ENCODE results near the gene COX15.
"Not testable (repeated sequence)": the region's sequence is repeated elsewhere in the genome, so short reads cannot be mapped to it uniquely, and the experiment has no call there.

Gene COX15

DNA sequence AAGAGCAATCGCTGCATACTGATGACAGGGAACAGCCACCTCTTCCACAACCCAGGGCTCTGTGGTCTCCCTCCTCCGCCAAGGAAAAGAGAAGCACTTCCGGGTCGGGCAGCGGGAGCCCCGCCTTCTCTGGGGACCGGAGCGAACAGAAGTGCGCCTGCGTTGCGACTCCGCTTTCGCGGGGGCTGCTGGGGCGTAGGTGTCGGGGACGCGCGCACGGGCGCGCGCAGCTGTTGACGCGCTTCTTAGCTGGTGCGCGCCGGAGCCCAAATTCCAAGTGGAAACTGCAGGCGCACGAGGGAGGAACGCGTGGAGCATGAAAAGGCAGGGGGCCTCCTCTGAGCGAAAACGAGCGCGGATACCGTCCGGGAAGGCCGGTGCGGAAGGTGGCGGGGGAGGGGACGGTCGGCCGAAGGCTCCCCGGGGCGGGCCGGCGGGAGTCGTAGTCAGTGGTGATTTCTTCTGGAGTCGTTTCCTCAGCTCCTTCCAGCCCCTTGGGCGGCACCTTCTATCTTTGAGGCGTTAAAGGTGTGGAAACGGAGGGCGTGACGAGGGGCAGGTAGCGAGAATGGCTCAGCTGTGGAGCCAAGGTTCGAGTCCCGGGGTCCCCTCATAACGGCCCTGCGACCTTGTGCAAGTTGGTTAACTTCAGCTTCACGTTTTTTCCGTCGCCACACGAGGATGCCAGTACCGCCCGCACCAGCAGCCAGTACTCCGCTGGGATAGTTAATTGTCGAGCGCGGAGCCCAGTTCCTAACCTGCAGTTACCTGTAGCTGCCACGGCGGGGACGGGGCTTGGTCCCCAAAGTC is at the start of gene COX15, which contains the start of gene CUTC:
Gene COX15 (minus strand): TSS at position 95 of the 810 bp plus-strand sequence. CDS start 78 bp downstream, at position 17.
Gene CUTC (plus strand): TSS at position 202 of the 810 bp plus-strand sequence. CDS start 115 bp downstream, at position 317.
- FAIRE-seq (peak; percentile 66), DNase-seq (ENCODE audit: low spot score) (peak; percentile 99)

DNA sequence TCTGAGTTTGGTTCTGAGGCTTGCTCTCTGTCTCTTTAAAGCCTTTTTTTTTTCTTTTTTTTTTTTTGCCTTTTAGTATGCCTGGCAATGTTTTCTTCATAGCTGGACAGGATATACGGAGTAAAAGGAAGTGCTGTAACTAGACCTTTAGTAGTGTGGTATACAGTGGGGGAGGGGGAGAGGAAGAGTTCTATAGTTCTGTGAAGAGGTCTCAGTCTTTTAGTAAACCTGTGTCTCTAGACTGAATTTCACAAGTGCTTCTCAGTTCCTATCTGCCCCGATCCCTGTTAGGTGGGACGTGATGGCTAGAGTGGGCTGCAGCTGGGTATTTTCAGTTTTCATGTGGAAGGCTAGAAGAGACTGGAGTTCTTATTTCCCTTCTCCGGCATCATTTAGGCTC is 47.4 kb upstream of the COX15 start:
- DNase-seq (ENCODE audit: low spot score) (peak; percentile 41), FAIRE-seq (peak; percentile 5)

DNA sequence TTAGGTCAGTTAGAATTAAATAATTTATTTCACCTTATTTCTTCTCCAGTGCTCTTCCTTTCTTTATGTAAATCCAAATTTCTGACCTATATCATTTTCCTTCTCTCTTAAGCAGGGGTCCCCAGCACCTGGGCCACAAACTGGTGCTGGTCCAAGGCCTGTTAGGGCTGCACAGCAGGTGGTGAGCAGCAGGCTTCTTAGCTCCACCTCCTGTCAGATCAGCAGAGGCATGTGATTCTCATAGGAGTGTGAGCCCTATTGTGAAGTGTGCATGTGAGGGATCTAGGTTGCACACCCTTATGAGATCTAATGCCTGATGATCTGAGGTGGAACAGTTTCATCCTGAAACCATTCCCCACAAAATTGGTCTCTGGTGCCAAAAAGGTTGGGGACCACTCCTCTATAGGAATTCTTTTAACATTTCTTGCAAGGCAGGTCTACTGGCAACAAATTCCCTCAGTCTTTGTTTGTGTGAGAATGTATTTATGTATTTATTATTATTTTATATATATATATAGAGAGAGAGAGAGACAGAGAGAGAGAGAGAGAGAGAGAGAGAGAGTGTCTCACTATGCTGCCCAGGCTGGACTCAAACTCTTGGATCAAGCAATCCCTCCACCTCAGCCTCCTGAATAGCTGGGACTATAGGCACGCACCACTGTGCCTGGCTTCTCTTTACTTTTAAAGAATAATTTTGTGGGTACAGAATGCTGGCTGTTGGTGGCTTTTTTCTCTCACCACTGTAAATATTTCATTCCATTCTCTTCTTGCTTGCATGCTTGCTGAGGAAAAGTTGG is 46.2 kb upstream of the COX15 start:
- DNase-seq (ENCODE audit: low spot score), result no peak
- no peak for FAIRE-seq

DNA sequence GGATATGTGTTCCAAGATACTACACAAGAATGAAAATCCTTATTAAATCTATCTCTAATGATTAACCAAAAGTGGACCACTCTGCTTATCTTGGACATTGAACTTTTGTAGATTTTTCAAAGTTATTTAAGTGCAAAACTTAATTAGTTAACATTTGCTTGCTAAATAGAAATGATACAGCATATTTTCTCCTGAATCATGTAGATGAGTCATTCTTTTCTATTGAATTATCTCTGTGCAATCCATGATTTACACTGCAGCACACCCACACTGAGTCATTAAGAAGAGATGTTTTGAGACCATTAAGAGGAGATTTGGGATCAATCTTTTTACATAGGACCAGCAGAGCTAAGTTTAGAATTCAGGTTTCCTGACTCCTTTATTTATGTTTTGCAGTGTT is 43.9 kb upstream of the COX15 start:
- DNase-seq (ENCODE audit: low spot score) (peak; percentile 63), FAIRE-seq (no peak)

DNA sequence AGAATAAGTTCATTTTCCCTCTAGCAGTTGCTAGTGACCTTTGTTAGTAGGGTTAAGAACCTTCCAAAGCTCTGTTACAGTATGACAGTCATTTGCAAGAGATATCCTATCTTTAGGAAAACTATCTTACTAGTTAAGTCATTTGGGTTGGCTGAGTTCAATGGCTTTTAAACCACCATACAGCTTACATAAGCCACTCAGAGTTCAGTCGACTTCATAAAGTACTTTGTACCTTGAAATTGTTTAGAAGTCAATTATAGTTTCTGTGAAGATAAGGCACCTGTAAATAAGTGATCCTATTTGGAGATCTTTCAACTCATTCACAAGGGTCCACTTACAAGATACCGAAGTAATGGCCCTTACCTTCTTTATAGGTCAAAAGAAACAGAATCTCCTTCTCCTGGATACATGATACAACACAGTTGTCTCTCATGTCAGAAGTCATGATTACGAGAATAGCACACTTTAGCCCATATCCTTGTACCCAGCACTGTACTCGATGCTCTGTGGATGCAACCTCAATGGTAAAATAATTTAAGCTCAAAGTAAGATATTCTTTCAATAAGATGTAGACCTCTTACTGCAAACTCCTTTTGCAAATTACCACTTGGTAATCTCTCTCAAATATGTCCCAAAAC is 38.6 kb upstream of the COX15 start:
- DNase-seq (ENCODE audit: low spot score) (no peak), FAIRE-seq (no peak)

DNA sequence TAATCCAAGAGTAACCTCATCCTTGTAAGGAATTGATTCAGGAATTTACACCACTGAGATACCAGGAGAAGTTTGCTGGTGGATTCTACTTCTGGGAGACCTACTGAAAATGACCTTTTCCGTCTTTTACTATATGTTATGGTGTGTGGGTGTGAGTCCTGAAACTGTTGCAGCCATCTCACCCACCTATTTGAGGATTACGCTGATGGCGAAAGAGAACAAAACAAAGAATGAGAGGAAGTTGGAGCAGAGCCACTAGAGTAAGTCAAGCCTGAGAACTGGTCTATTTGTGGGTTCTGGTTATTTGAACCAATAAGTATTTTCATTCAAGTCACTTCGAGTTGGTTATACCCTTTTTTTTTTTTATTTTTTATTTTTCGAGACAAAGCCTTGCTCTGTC is 37.8 kb upstream of the COX15 start:
- FAIRE-seq, result no peak
- DNase-seq (ENCODE audit: low spot score), result no peak

DNA sequence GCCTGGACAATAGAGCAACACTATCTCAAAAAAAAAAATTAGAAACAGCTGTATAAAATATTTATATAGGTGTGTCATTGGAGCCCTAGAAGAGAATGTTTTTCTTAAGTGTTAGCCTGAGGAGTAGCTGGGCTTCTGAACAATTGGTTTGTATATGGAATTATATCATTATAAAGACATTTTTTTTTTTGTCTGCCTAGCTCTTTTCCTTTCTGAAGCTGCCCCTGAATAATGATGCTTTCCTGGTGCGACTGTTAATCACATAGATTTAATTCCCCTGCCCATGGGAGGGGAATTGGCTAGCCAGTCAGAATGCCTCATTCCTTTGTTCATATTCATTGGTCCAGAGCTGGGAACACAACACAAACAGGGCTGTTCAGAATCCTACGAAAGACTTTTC is 36.6 kb upstream of the COX15 start:
- FAIRE-seq, result no peak
- no peak for DNase-seq (ENCODE audit: low spot score)

DNA sequence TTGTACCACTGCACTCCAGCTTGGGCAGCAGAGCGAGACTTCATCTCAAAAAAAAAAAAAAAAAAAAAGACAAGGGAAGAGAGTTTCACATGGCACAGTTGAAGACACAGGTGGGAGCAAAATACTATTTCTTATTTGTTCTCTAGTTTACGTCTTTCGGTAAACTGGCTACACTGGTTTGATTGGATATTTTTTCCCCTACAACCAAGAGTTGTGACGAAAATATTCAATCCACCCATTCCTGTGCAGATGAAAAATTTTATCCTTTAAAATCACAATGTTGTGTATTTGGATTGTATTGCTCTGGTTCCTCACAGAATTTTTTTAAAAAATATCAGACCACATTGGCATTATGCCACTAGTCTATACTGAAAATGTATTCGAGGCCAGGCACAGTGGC is 36.0 kb upstream of the COX15 start:
- DNase-seq (ENCODE audit: low spot score), result no peak
- FAIRE-seq, result no peak

DNA sequence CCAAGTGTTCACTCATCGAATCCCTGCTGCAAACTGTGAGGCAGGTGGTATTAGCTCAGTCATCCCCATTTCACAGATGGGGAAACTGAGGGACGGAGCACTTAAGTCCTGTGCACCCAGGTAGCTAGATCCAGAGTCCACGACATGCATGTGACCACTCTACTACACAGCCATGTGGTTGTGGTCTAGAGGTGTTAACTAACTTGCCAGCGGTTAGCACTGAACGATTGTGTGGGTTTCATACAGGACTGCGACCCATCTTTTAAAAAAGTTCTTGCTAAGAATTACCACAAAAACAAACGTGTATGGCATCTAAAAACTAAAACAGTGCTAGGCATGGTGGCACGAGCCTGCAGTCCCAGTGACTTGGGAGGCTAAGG is 34.4 kb upstream of the COX15 start:
- DNase-seq (ENCODE audit: low spot score) (no peak), FAIRE-seq (peak; percentile 32)

DNA sequence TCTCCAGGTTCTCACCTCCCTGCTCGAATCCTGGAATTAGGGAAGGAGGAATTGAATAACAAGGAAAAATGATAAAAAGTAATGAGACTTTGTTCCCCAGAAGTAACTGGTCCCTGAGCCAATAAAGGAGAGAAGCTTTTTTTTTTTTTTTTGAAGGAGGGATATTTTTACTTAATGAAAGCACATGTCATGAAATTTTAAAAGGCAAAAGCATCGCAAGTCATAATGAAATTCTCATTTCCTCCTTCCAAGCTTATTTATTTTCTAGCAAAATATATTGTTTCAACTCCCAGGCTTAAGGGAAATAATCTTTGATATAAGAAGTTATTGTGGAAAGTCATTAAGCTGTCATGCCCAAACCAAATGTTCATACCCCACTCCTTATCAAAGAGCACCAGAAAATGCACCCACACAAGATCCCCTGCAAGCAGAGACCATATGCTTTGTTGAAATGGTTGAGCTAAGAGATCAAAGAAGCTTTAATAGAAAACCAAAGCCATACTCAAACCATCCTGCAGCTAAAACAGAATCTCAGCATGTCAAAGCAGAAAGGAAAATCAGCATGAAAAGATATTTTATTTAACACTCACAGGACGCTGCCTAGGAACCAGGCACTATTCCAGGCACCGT is 33.9 kb upstream of the COX15 start:
- FAIRE-seq (no peak), DNase-seq (ENCODE audit: low spot score) (no peak)

DNA sequence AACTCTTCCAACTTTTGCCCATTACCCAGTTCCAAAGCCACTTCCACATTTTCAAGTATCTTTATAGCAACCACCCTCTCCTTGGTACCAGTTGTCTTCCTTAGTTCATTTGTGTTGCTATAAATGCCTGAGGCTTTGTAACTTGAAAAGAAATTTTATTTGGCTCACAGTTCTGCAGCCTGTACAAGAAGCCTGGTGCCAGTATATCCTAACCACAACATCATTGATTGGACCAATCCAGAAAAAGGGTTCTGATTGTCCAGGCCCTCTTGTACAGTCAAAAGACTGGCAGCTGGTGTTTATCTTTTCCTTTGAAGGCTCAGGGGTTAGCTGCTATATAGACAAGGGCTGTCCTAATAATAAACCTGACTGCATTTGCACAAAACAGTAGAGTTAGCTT is 29.4 kb upstream of the COX15 start:
- DNase-seq (ENCODE audit: low spot score), result no peak
- no peak for FAIRE-seq

DNA sequence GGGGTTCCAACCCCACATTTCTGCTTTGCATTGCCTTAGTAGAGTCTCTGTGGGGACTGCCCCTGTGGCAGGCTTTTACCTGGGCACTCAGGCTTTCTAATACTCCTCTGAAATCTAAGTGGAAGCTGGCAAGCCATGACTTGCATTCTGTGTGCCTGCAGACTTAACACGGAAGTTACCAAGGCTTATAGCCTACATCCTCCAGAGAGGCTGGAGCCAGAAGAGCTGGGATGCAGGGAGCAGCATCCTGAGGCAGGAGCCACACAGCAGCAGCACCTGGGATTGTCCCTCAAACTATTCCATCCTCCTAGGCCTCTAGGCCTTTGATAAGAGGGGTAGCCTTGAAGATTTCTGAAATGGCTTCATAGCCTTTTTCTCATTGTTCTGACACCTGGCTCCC is 28.4 kb upstream of the COX15 start:
- FAIRE-seq (no peak), DNase-seq (ENCODE audit: low spot score) (no peak)

DNA sequence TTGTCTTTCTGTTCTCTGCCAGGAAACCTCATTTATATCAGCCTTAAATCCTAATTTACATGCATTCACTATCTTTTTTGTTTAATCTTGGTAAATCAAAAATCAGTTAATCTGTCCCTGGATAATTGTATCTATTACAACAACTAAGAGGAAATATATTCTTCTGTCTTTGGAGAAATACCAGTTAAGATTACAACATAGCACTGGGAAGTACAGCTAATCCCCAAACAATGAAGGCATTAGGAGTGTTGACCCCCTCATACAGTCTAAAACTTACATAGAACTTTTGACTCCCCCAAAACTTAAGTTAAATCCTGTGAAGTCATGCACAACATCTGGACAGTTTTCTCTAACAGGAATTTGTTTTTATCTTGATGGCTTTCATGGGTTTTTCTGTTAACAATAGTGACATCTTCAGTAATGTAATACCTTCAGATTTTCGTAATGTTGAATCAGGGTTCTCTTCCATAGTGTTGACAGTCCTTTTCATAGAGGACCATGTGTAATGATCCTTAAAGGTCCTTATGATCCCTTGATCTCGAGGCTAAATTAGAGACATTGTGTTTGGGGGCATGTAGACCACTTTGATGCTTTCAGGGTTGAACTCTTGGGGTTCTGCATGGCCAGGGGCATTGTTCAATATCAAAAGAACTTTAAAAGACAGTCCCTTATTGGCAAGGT is 26.4 kb upstream of the COX15 start:
- DNase-seq (ENCODE audit: low spot score) (no peak), FAIRE-seq (no peak)

DNA sequence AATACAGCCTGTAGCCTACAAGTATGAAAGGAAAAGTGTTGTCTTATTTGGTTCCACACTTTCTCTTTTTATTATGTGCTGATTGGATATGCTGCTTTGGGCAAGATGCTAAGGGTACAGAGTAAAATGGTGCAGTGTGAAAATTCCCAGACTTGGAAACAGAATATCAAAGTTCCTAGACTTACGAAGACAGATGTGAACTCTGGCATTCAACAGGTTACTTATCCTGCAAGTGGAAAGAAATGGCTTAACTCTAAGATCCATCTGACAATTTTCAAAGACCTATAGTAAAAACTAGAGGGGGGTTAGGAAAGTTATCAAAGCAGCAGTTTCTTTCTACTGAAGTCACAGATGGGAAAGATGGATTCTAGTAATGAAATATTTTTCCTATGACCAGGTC is 24.2 kb upstream of the COX15 start:
- DNase-seq (ENCODE audit: low spot score) (no peak), FAIRE-seq (no peak)

DNA sequence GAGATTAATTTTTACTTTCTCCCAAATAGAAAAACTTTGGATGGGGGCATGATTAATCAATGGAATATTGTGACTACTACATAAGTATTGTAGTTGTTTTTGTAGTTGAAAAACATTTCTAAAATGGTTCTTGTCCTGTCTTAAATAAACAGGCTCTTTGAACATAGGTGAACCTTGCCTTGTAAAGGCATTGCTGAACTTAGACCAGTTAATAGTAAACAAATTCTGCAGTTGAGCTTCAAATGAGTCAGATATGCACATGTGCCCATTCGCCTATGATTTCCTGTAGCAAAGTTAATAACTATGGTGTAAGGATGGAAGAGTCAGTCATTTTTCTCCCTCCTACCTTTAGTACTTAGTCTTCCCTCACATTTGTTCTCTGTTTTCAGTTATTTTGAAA is 22.7 kb upstream of the COX15 start:
- DNase-seq (ENCODE audit: low spot score) (no peak), FAIRE-seq (no peak)

DNA sequence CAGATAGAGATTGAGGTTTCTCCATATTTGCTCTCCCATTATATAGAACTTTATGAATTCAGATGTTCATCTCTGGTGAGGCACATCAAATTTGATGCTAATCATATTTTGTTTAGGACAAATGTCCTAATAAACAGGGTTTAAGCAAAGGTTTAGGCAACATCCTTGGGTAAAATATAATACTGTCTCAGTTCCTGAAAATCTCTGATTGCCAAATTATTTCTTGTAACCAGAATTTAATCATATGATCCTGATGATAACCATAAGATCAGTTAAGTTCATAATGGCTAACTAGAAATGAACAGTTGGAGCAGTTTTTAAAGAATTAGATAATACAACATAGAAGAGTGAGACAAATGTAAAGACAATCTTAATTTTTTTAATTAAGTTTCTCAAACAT is 18.7 kb upstream of the COX15 start:
- DNase-seq (ENCODE audit: low spot score), result no peak

DNA sequence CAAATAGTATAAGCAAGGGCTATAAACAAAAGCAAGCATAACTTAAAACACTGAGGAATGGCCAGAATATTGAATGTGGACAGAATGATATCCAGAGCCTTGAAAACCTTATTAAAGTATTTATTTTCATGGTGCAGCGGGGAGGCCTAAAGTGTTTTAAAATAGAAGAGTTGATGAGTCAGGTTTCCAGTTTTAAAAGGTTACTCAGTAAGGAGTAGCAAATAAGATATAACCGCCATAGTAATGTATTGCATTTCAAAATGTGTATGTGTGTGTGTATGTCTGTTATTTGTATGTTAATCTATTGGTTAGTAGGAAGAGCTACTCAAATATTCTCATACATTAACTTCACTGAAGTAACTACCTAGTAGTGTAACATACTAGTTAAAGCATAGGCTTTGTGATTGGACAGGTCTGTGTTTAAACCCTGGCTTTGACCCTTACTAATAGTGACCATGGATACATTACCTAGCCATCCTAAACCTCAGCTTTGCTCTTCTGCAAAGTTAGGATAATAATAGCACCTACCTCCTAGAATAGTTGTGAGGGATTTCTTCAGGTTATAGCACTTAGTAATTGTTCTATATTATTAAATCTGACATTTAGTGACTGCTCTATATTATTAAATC is 17.0 kb upstream of the COX15 start:
- DNase-seq (ENCODE audit: low spot score) (no peak), FAIRE-seq (no peak)

More for the DNA sequence above, 18.7 kb upstream of the COX15 start:
- no peak for FAIRE-seq

DNA sequence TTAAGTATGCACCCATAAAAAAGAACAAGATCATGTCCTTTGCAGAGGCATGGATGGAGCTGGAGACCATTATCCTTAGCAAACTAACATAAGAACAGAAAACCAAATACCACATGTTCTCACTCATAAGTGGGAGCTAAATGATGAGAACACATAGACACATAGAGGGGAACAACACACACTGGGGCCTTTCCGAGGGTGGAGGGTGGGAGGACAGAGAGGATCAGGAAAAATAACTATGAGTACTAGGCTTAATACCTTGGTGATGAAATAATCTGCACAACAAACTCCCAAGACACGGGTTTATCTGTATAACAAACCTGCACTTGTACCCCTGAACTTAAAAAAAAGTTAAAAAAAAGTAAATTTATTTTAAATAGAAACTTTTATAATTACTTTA is 14.2 kb upstream of the COX15 start:
- not testable (repeated sequence) for DNase-seq (ENCODE audit: low spot score); FAIRE-seq

DNA sequence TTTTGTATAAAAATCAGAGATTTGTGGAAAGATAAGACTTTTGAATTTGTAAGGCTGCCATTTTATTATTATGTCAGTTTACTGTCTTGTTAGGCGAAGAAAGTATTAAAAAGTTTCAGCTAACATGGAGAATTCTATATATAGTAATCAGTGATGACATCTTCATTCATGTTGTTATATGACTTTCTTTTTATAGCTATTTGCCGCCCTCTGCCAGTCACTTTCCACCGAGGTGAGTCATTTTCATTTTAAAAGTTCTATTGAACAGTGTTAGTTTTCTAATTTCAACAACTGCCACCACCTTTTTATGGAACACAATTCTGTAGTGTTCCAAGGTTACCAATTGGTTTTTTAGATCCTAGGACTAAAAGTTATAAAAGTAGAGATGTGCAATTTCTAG is 11.9 kb upstream of the COX15 start:
- DNase-seq (ENCODE audit: low spot score) (no peak), FAIRE-seq (no peak)

DNA sequence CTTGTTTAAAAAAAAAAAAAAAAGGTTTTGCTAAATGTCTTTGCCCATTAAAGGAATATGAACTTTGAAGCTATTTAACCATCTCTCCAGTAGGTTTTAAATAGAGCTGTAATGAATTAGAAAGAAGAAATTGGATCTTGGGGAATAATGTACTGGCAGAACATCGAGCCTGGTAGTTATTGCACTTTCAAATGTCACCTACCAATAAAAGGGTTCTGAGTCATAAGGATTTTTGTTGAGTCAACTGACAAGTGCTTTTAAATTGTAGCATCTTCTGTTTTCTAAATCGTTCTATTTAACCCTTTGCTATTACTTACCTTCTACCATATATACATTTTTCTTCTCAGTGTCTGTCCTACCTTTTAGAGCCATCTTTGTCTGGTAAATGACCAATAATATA is 10.8 kb upstream of the COX15 start:
- DNase-seq (ENCODE audit: low spot score) (no peak), FAIRE-seq (no peak)

DNA sequence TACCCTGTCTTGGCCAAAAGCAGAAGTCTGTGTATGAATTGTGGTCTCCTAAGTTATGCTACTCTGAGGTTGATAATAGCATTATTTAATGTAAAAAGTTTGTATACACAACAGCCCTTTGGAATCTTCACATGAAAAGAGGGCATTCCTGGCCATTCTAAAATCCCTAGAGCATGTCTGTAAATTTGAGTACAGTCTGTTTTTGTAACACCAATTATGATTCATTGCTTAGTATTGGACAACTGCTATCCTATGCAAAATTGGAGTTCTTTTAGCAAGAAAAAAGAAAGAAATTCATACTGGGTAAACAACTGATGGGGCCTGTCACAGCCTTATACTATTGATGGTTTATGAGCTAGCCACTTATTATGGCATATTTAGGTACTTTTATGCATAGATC is 10.3 kb upstream of the COX15 start:
- FAIRE-seq, result no peak
- no peak for DNase-seq (ENCODE audit: low spot score)

Measured in urothelium cell line (cell line).